Astrocyte (in vitro differentiated cells and primary cell): ENCODE data around the gene SLC44A3. TPM values are rescaled to one million over a fixed set of nuclear protein-coding genes. Genes with fewer than 3 reads are reported as not detected.
"Not testable (repeated sequence)": the region's sequence is repeated elsewhere in the genome, so short reads cannot be mapped to it uniquely, and the experiment has no call there.

Source experiments
- DNase-seq: peaks from one replicate; pipeline ENCODE4 v3.0.0-alpha.2; 2010; ENCODE audit warnings: low read depth
- FAIRE-seq: peaks from 2 replicates; lab custom pipeline; 2011; peaks lifted over from hg19 to GRCh38; lab: Jason Lieb, UNC
- H2AFZ ChIP-seq: 2 replicates; pipeline ENCODE4 v1.6.0; 2012; ENCODE audit warnings: low read depth, low read length, inconsistent platforms
- H3K27ac ChIP-seq: 2 replicates; pipeline ENCODE4 v1.5.1; 2011; ENCODE audit warnings: low read depth, low read length, inconsistent platforms
- H3K27me3 ChIP-seq: 2 replicates; pipeline ENCODE4 v1.6.0; 2011; ENCODE audit warnings: low read length, inconsistent platforms; ENCODE audit not compliant: insufficient read depth
- H3K36me3 ChIP-seq: 2 replicates; pipeline ENCODE4 v1.5.1; 2011; ENCODE audit warnings: low read length, inconsistent platforms; ENCODE audit not compliant: insufficient read depth
- H3K4me1 ChIP-seq: 2 replicates; pipeline ENCODE4 v1.5.1; 2011; ENCODE audit warnings: low read length, inconsistent platforms; ENCODE audit not compliant: insufficient read depth
- H3K4me2 ChIP-seq: 2 replicates; pipeline ENCODE4 v1.6.0; 2012; ENCODE audit warnings: low read length, inconsistent platforms
- H3K4me3 ChIP-seq: 2 replicates; pipeline ENCODE4 v1.5.1; 2011; ENCODE audit warnings: low read depth, mild to moderate bottlenecking, low read length, inconsistent platforms; ENCODE audit not compliant: insufficient read depth
- H3K79me2 ChIP-seq: 2 replicates; pipeline ENCODE4 v1.6.0; 2012; ENCODE audit warnings: mild to moderate bottlenecking, low read length, inconsistent platforms; ENCODE audit not compliant: insufficient read depth
- H3K9ac ChIP-seq: 2 replicates; pipeline ENCODE4 v1.6.0; 2012; ENCODE audit warnings: mild to moderate bottlenecking, low read length, inconsistent platforms
- H3K9me3 ChIP-seq: 2 replicates; pipeline ENCODE4 v1.5.1; 2012; ENCODE audit warnings: low read depth, mild to moderate bottlenecking, low read length, inconsistent platforms; ENCODE audit not compliant: insufficient read depth
- H4K20me1 ChIP-seq: 2 replicates; pipeline ENCODE4 v1.6.0; 2012; ENCODE audit warnings: low read length, inconsistent platforms; ENCODE audit not compliant: insufficient read depth
- H3K27ac Mint-ChIP-seq: one replicate; pipeline ENCODE4 v1.8.0; 2021; ENCODE audit warnings: mild to moderate bottlenecking, mixed read lengths; ENCODE audit not compliant: unreplicated experiment
- H3K27me3 Mint-ChIP-seq: one replicate; pipeline ENCODE4 v1.8.0; 2021; ENCODE audit warnings: low read depth, mixed read lengths; ENCODE audit not compliant: unreplicated experiment
- H3K36me3 Mint-ChIP-seq: one replicate; pipeline ENCODE4 v1.8.0; 2021; ENCODE audit warnings: low read depth, mixed read lengths; ENCODE audit not compliant: unreplicated experiment
- H3K4me1 Mint-ChIP-seq: one replicate; pipeline ENCODE4 v1.8.0; 2021; ENCODE audit warnings: low read depth, mixed read lengths; ENCODE audit not compliant: unreplicated experiment
- H3K4me3 Mint-ChIP-seq: one replicate; pipeline ENCODE4 v1.8.0; 2021; ENCODE audit warnings: mild to moderate bottlenecking, moderate library complexity, mixed read lengths; ENCODE audit not compliant: unreplicated experiment
- H3K9me3 Mint-ChIP-seq: one replicate; pipeline ENCODE4 v1.8.0; 2021; ENCODE audit warnings: mild to moderate bottlenecking, mixed read lengths; ENCODE audit not compliant: unreplicated experiment
- EZH2 ChIP-seq: IDR thresholded peaks from 2 replicates; pipeline ENCODE4 v1.6.1; 2012; ENCODE audit warnings: mild to moderate bottlenecking, low read length, inconsistent platforms; ENCODE audit not compliant: insufficient read depth
- total RNA-seq: library from RNA; stranded (reverse); gene quantifications from 2 replicates; pipeline ENCODE4 v1.2.1, GENCODE V29; 2021
- TF ChIP-seq, protein P1 (sequence below): IDR thresholded peaks from 2 replicates; pipeline ENCODE4 v1.5.1; 2011; ENCODE audit warnings: low read depth, mild to moderate bottlenecking, inconsistent platforms, low read length, moderate library complexity; ENCODE audit not compliant: insufficient read depth

SLC44A3 gene
- total RNA-seq, 1 donor from 2014 or later = 3.7 TPM

DNA sequence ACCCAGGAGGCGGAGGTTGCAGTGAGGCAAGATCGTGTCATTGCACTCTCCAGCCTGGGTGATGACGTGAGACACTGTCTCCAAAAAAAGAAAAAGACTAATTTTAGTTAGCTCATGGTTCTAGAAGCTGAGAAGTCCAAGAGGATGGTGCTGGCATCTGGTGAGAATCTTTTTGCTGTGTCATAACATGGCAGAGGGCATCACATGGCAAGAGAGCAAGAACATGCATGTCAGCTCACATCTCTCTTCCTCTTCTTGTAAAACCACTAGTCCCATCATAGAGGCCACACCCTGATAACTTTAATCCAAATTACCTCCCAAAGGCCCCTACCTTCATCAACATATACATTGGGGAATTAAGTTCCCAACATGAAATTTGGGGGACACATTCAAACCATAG lies 120.6 kb downstream of the SLC44A3 start:
- H3K27me3 ChIP-seq = no peaks in the 10 kb centered on the region
- Mint-ChIP-seq H3K4me3 (no peak overlapping the region), H3K27ac (no peak overlapping the region), H3K4me1 (peaks cover 28% of the 10 kb centered on the region), H3K9me3 (no peaks in the 10 kb centered on the region), H3K36me3 (no peaks in the 10 kb centered on the region), H3K27me3 (no peaks in the 10 kb centered on the region)
- DNase-seq (no peak), FAIRE-seq (no peak)
- no peak overlapping the region for H3K4me3 ChIP-seq
- no peak overlapping the region for H3K9ac ChIP-seq
- H3K9me3 ChIP-seq = no peaks in the 10 kb centered on the region
- H3K79me2 ChIP-seq = no peaks in the 10 kb centered on the region
- H3K27ac ChIP-seq = no peak overlapping the region
- peaks cover 2% of the 10 kb centered on the region for H3K36me3 ChIP-seq
- no peaks in the 10 kb centered on the region for H4K20me1 ChIP-seq
- H3K4me2 ChIP-seq = no peak overlapping the region
- no peak overlapping the region for H2AFZ ChIP-seq
- H3K4me1 ChIP-seq = peaks cover 20% of the 10 kb centered on the region
- TF ChIP-seq EZH2 = no peak
- TF ChIP-seq, protein P1, sequence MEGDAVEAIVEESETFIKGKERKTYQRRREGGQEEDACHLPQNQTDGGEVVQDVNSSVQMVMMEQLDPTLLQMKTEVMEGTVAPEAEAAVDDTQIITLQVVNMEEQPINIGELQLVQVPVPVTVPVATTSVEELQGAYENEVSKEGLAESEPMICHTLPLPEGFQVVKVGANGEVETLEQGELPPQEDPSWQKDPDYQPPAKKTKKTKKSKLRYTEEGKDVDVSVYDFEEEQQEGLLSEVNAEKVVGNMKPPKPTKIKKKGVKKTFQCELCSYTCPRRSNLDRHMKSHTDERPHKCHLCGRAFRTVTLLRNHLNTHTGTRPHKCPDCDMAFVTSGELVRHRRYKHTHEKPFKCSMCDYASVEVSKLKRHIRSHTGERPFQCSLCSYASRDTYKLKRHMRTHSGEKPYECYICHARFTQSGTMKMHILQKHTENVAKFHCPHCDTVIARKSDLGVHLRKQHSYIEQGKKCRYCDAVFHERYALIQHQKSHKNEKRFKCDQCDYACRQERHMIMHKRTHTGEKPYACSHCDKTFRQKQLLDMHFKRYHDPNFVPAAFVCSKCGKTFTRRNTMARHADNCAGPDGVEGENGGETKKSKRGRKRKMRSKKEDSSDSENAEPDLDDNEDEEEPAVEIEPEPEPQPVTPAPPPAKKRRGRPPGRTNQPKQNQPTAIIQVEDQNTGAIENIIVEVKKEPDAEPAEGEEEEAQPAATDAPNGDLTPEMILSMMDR = no peak

DNA sequence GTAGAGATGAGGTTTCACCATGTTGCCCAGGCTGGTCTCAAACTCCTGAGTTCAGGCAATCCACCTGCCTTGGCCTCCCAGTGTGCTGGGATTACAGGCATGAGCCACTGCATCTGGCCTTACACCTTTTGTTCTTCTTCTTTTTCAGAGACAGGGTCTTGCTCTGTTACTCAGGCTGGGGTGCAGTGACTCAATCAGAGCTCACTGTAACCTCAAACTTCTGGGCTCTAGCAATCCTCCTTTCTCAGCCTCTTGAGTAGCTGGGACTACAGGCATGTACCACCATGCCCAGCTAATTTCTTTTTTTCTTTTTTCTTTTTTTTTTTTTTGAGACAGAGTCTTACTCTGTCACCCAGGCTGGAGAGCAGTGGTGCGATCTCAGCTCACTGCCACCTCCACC lies 121.3 kb downstream of the SLC44A3 start:
- not testable (repeated sequence) for H3K27me3 Mint-ChIP-seq, H3K4me2 ChIP-seq, H3K9me3 Mint-ChIP-seq

DNA sequence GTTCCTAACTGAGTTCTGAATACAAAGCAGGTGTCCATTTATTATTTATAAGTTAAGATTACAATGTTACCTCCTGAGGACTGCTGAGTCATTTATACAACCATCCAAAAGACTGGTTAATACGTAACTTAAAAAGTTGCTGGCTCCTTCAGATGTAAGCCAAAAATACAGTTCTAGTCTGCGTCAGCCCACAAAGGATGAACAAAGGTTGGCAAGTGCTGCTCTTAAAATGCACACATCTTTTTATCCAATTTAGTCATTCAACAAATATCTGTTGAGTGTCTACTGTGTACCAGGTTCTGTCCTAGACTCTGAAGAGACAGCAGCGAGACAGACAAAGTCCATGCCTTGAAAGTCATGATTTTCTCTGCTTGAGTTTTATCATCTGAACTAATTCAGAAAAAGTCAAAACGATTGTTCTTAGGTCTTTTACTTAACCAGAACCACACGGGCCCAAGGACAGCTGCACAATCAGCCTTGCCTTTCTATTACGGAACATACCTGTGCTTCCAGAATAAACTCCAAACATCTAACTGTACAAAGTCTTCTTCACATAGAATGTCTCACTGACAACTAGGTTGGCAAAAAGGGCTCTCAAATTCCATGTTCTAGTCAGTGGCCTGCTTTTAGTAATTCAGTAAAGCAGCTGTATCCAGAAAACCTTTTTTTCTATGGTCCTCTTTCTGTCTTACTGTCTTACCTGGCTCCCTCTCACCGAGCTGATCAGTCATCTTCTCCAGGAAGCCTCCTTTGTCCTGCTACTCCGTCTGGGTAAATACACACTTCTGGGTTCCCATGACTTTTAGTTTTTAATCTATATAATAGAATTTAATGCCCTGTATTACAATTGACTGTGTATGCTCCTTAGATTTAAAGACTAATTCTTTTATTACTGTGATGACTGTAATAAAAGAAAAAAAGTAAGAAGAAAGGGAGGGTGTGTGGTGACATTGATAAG lies 122.3 kb downstream of the SLC44A3 start:
- no peak for FAIRE-seq
- H3K4me1 ChIP-seq = peaks cover 6% of the 10 kb centered on the region
- H4K20me1 ChIP-seq = no peaks in the 10 kb centered on the region
- H3K4me2 ChIP-seq = no peak overlapping the region
- TF ChIP-seq EZH2 = no peak
- TF ChIP-seq, protein P1 = no peak
- H3K36me3 ChIP-seq = peaks cover 2% of the 10 kb centered on the region
- DNase-seq = peak; percentile 83
- H3K79me2 ChIP-seq = no peaks in the 10 kb centered on the region
- Mint-ChIP-seq H3K36me3 (no peaks in the 10 kb centered on the region), H3K4me3 (no peak overlapping the region), H3K27me3 (no peaks in the 10 kb centered on the region), H3K9me3 (no peaks in the 10 kb centered on the region), H3K27ac (no peak overlapping the region), H3K4me1 (peaks cover 21% of the 10 kb centered on the region)
- H3K9me3 ChIP-seq = no peaks in the 10 kb centered on the region
- H3K4me3 ChIP-seq = no peak overlapping the region
- H3K27me3 ChIP-seq = no peaks in the 10 kb centered on the region
- no peak overlapping the region for H3K9ac ChIP-seq
- H2AFZ ChIP-seq = no peak overlapping the region
- H3K27ac ChIP-seq = no peak overlapping the region

More for the DNA sequence above, 121.3 kb downstream of the SLC44A3 start:
- H3K4me1 ChIP-seq = peaks cover 15% of the 10 kb centered on the region
- H3K4me3 ChIP-seq, H3K27ac ChIP-seq, H3K36me3 Mint-ChIP-seq, FAIRE-seq, H3K79me2 ChIP-seq, H4K20me1 ChIP-seq, H3K27me3 ChIP-seq, H3K27ac Mint-ChIP-seq, H3K36me3 ChIP-seq, H3K9ac ChIP-seq, H2AFZ ChIP-seq, H3K9me3 ChIP-seq, DNase-seq, H3K4me3 Mint-ChIP-seq: not testable (repeated sequence)
- peaks cover 22% of the 10 kb centered on the region for H3K4me1 Mint-ChIP-seq

Other genes with a start within 250 kb of the SLC44A3 start
- 515 and 538 TPM in 2 replicates for gene CNN3, start 106.8 kb downstream of the SLC44A3 start, total RNA-seq